GM12865 (cell line): Measurements from ENCODE around the gene ERBB4.

Source experiments
- DNase-seq: peaks from one replicate; pipeline ENCODE4 v3.0.0; 2010; ENCODE audit warnings: low read depth
- H3K4me3 ChIP-seq: 2 replicates; pipeline ENCODE4 v1.5.1; 2011; ENCODE audit warnings: mild to moderate bottlenecking, low read depth, low read length, control low read depth
- CTCF ChIP-seq: IDR thresholded peaks from 2 replicates; pipeline ENCODE4 v1.5.1; 2011; ENCODE audit warnings: low read length, control low read depth, low read depth, inconsistent platforms; ENCODE audit not compliant: insufficient read depth; ENCODE audit errors: missing control alignments

Gene ERBB4

GRCh38 chr2:211514049-211514448, 1024.6 kb downstream of the ERBB4 start:
- no peak for DNase-seq
- no peak for TF ChIP-seq CTCF
- H3K4me3 ChIP-seq: no peak overlapping the region

- DNase-seq: no peak
- no peak for TF ChIP-seq CTCF
- H3K4me3 ChIP-seq: no peak overlapping the region
These were observed 1025.2 kb downstream of the ERBB4 start for GRCh38 chr2:211513446-211513845.

GRCh38 chr2:211512806-211513205, 1025.8 kb downstream of the ERBB4 start:
- no peak overlapping the region for H3K4me3 ChIP-seq
- TF ChIP-seq CTCF: no peak
- DNase-seq: no peak

GRCh38 chr2:211503856-211504255, 1034.7 kb downstream of the ERBB4 start:
- no peak overlapping the region for H3K4me3 ChIP-seq
- peak; percentile 52 for TF ChIP-seq CTCF
- peak; percentile 10 for DNase-seq

GRCh38 chr2:211503198-211503597, 1035.4 kb downstream of the ERBB4 start:
- H3K4me3 ChIP-seq: no peak overlapping the region
- no peak for TF ChIP-seq CTCF
- no peak for DNase-seq

GRCh38 chr2:211498551-211499205, 1039.9 kb downstream of the ERBB4 start:
- TF ChIP-seq CTCF: no peak
- H3K4me3 ChIP-seq: no peak overlapping the region
- no peak for DNase-seq

GRCh38 chr2:211495339-211495738, 1043.3 kb downstream of the ERBB4 start:
- H3K4me3 ChIP-seq: no peak overlapping the region
- DNase-seq: no peak
- no peak for TF ChIP-seq CTCF
